Skeletal muscle cell (primary cell): Measurements from ENCODE around the gene FOXL3.

Source experiments
- DNase-seq: peaks from one replicate; pipeline ENCODE4 v3.0.0-alpha.2; 2010; ENCODE audit warnings: low read depth
- H3K4me3 ChIP-seq: 2 replicates; pipeline ENCODE4 v1.5.1; 2011; ENCODE audit warnings: low read depth, mild to moderate bottlenecking, control low read depth, low read length, moderate library complexity

FOXL3 gene

GRCh38 chr7:312424-312823 lies 22.5 kb downstream of the FOXL3 start:
- DNase-seq: no peak
- H3K4me3 ChIP-seq: no peak overlapping the region

DNA sequence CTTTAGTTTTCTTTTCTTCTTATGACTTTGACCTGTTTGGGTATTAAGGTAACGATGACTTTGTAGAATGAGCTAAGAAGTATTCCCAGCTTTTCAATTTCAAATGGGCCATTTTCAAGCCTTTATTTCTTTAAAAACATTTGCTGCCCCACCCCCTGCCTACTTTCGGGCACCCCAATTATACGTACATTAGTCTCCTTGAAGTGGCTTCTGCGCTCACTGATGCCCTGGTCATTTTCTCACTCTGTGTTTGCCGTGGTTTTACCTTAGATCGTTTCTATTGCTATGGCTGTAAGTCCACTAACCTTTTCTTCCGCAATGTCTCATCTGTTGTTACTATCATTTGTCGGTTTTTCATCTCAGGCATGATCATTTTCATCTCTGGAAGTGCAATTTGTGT lies 24.9 kb downstream of the FOXL3 start:
- no peak for DNase-seq
- H3K4me3 ChIP-seq: no peak overlapping the region

GRCh38 chr7:315516-316265 lies 25.7 kb downstream of the FOXL3 start:
- DNase-seq: no peak
- no peak overlapping the region for H3K4me3 ChIP-seq

DNA sequence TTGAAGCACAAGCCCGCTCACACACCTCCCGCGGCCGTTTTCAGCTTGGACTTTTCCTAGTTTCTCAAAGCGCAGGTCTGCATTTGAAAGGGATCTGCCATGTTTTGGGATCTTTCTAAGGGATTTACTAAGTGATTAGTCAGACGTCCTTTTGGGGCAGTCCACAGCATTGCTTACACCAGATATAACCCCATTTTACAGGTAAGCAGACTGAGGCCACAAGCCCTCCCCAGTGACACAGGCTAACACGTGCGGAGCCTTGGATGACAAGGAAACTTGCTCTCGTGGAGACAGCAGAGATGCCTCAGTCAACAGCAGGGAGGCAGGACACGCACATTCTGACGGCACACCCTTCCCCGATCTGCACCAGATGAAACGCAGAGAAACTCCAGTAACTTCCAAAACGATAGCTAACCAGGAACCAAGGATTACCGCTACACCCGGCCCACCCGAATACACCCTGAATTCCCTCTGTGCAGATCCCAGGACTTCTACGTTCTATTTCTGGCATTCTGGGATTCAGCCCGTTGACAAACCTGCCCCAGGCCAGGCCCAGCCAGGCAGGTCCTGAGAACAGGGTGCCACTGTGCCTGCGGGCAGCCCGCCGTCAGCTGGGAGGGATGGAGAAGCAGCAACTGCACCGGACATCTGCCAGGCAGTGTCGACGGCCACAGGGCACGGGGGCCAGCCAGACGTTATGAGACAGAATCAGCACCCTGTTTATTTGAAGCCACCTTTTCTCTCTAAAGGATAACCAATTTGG lies 27.9 kb downstream of the FOXL3 start:
- no peak overlapping the region for H3K4me3 ChIP-seq
- no peak for DNase-seq

DNA sequence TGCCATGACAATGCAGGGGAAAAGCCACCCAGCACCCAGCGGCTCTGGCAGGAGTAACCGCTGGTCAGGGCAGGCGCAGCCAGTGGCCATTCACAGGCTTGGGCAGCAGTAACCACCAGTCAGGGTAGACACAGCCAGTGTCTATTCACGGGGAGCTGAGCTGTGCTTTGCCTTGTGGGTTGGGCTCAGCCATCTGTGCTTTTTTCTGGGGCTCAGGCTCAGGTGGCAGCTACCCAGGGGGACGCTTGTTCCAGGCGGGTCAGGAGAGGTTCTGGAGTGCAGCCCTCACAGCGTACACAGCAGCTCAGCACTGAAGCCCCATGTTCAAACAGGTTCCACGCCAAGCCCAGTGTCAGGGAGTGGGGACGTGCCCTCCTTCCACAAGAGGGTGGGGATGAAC lies 28.5 kb downstream of the FOXL3 start:
- no peak overlapping the region for H3K4me3 ChIP-seq
- DNase-seq: no peak

GRCh38 chr7:318878-319661 lies 29.1 kb downstream of the FOXL3 start:
- no peak for DNase-seq
- no peak overlapping the region for H3K4me3 ChIP-seq

GRCh38 chr7:320297-320696 lies 30.3 kb downstream of the FOXL3 start:
- no peak for DNase-seq
- H3K4me3 ChIP-seq: no peak overlapping the region

DNA sequence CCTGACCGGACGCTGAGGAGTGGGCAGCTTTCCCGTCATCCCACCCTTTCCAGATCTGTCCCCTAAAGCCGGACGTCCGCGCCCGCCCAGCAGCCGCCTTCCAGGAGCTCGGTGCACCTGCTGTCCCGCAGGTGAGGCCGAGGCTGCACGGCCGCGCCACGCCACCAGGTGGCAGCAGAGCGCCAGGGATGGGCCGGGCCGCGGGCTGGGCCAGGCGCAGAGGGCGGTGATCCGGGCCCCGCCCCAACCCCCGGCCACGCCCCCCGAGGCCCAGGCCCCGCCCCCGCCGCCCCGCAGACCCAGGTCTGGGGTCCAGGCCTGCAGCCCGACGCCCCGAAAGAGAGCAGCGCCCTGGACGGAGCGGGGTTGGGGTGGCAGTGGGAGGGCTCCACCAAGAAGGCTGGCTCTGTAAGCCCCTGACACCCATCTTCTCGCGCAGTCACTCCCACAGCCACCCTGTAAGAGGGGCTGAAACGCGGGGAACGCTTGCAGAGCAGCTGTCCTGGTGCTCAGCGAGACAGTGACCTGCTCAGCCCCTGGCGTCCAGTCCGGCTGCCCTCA lies 32.2 kb downstream of the FOXL3 start:
- no peak for DNase-seq
- peak overlapping the region; percentile 15 for H3K4me3 ChIP-seq

- no peak overlapping the region for H3K4me3 ChIP-seq
- no peak for DNase-seq
These were observed 32.7 kb downstream of the FOXL3 start for GRCh38 chr7:322708-323111.

DNA sequence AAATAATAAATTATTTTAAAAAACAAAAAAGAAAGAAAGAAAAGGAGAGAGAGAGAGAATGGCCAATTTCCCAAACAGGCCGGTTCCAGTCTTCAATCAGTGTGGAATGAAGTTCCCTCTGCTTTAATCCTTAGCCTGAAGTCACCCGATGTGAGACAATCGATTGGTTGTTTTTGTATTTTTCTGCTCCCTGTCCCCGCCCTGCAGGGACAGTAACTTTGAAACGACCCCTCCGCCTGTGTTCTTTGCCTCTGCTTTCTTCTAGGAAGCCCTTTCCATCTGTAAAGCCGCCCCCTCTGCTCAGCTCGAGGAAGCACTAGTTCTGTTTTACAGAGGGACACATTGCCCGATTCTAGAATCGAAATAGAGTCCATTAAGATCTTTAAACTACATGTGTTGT lies 33.4 kb downstream of the FOXL3 start:
- H3K4me3 ChIP-seq: no peak overlapping the region
- DNase-seq: no peak

DNA sequence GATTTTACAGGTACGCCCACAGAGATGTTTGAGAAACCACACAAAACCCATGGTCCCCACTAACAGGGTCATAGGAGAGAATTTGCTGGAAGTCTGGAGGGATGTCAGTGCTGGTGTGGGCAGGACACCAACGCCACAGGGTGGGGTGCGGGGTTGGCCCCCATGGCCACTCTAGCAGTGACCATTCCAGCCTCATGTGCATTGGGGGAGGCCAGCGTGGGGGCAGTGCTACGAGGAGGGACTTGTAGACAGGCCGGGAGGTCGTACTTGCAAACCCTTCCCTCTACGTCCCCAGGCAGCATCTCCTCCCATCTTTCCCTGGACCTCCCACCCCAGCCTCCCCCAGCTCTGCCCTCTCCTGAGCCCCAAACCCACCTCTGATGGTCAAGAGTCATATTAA lies 34.0 kb downstream of the FOXL3 start:
- no peak for DNase-seq
- H3K4me3 ChIP-seq: no peak overlapping the region

- no peak overlapping the region for H3K4me3 ChIP-seq
- no peak for DNase-seq
These were observed 35.3 kb downstream of the FOXL3 start for GRCh38 chr7:325051-325798.

DNA sequence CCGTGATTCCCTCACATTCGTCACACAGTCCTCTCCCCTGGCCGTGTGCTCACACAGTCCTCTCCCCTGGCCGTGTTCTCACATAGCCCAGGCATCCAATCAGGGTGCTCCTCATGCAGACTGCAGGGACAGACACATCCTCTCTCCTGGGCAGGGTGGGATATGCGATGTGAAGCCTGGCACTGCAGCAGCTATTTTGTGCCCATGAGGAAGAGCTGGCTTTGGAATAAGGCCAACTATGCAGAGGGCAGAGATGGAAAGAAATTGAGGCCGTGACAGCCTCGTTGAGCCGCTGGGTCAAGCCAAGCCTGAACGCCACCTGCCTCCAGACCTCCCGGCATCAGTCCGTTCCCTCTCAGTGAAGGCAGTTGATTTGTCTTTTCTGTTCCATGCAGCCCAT lies 35.8 kb downstream of the FOXL3 start:
- H3K4me3 ChIP-seq: no peak overlapping the region
- DNase-seq: no peak

DNA sequence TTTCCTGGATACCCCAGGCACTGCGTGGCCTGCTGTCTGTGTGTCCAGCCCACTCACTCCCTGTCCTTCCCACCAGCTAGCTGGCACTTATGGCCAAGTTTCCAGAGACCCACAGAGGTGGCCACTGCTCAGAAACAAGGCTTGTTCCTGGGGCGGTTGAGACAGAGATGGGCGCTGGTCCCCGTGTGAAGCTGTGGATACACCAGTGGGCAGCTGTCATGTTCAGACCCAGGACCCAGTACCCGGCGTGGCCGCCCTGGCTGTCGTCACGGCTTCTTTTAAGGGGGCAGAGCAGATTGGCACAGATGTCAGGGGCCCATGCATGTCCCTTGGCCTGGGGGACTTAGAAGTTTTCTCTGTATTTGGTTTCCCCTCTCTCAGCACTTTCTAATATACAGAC lies 36.3 kb downstream of the FOXL3 start:
- DNase-seq: no peak
- no peak overlapping the region for H3K4me3 ChIP-seq

DNA sequence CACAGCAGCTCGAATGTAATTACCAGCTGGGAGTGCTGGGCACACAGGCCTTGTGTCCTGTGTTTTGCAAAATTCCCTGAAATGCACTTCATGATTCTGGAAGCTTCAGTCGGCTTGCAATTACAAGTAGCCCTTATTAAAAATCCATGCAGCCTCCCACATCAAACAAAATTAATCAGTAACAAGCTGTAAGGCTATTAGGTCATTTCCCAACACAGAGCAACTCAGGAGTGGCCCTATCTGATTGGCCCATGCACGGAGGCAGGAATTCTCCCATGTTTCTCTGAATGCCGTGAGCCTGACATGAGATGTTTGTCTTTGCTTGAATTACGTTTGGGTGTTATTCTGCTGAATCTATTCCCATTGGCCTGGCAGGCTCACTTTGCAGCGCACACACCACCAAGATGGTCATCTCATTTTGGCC lies 36.9 kb downstream of the FOXL3 start:
- no peak for DNase-seq
- H3K4me3 ChIP-seq: no peak overlapping the region

DNA sequence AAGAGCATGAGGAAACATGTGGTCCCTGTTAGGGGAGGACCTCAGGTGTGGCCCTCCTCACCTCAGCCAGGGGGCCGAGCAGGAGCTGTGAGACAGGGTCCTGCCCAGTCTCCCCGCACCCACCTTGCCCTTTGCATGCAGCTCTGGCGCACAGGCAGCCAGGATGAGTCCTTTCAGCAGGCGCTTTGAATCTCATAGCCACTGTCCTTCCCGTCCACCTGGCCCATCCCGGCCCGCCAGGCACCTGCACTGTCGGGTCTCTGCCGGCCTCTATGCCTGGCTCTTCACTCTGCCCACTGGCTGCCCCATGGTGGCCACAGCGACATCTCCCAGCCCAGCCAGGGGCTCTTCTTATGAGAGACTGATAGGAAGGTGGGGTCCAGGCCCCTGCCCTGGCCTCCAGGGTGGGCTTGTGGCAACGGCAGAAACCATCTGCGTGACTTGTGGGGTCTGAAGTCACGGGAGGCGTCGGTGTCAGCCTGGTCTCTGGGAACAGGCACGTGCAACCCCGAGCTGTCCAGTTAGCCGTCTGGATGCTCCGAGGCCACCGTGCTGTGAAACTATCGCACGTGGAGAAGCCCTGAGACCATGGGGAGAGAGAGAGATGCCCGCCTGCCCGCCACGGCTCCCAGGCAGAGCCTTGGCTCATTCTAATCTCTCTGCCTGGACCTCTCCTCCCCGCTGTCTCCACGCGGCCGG lies 37.4 kb downstream of the FOXL3 start:
- no peak overlapping the region for H3K4me3 ChIP-seq
- DNase-seq: no peak

DNA sequence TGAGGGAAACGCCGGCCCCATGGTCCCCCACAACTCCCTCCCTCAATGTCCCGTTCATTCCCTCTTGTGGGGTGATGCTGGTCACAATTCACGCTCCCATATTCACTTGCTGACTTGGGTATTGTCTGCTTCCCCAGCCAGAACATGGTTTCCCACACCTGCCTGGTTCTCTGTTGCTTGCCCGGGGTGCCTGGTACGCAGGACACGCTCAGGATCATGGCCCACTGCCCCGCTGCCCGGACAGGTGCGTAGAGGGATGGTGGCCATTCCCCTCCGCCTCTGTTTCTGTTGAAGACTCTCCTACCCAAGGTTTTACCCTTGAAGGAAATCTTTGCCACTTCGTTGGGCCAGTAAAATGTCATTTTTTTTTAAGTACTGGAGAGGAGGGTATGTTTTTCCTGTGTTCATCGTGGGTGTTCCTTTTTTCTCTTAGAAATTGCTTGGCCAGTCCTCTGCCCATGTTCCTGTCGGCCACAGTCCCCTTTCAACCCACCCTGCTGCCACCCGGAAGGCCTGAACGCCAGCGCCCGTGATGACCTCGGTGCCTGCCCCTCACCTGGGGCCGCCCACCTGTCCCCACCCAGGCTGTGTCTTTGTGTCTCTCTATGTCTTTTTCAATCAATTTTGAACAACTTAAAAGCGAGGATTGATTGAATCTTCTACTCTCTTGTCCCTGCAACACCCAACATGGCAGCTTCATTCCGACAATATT lies 38.2 kb downstream of the FOXL3 start:
- no peak overlapping the region for H3K4me3 ChIP-seq

DNA sequence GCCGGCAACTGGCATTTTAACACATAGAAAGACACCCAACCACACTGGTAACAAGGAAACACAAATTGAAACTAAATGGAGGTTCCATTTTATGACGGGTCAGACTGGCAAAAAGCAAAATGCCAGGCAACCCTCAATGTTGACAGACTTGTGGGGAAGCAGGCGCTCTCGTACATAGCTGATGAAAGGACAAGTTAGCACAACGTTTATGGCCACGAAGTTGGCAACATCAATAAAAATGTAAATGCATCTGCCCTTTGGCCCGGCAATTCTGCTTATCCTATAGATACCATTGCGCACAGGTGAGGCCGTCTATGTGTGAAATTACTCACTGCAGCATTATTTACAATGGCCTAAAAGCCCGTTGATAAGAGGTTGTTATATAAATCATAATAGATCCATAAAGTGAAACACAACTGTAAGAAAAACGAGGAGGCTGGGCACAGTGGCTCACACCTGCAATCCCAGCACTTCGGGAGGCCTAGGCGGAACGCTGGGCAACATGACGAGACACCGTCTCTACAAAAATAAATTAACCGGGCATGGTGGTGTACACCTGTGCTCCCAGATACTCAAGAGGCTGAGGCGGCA lies 39.8 kb downstream of the FOXL3 start:
- no peak for DNase-seq
- H3K4me3 ChIP-seq: no peak overlapping the region

More for the DNA sequence above, 38.2 kb downstream of the FOXL3 start:
- DNase-seq: no peak
